ENCODE data around the gene FN1. TPM values are rescaled to one million over a fixed set of nuclear protein-coding genes. Genes with fewer than 3 reads are reported as not detected.
"Not testable (repeated sequence)": the region's sequence is repeated elsewhere in the genome, so short reads cannot be mapped to it uniquely, and the experiment has no call there.

FN1 gene
- polyA plus RNA-seq, 1 of the 3 experiments (the other 2 are of a cell fraction), result 1,671 TPM

DNA sequence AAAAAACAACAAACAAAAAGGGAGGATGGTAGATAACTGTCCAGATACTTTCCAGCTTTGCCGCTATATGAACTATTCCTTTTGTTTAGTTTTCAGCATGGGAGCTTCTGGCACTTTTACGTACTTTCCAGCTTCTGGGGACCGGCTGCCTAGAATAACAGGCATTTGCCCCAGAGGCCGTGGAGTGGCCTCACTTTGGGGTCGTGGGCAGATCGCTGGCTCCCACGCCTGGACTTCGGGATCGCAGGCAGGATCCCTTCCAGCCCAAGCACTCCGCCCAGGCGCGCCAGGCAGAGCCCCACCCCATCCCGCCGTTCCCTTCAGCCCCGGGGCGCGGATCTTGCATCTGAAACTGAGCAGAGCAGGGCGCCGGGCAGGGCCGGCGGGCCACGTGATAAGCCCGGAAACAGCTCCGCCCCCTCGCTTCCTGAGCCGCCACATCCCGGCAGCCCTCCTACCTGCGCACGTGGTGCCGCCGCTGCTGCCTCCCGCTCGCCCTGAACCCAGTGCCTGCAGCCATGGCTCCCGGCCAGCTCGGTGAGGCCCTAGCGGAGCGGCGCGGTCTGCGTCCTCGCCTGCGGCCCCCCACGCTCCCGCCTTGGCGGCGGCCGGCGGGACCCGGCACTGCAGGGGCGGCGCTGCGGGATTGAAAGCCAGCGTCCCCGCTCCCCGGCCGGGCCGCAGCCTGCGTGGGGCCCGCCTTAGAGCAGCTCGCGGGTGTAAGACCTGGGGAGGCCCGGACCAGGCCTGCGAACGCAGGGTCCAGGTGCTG, 124.1 kb downstream of the FN1 start, which contains the start of gene ATIC (continued):
- TF ChIP-seq IRF3 (IDR thresholded peaks at IDR 0.05; ENCODE audit: low read depth, low read length) (no peak), SMC3 (IDR thresholded peaks at IDR 0.05; ENCODE audit: low read depth, low read length) (0 out of 2 replicates have a peak, but pooled peaks have one; percentile 1), ZBTB33 (IDR thresholded peaks at IDR 0.05; ENCODE audit: borderline replicate concordance, low read depth) (no peak)
- TF ChIP-seq, protein P1, sequence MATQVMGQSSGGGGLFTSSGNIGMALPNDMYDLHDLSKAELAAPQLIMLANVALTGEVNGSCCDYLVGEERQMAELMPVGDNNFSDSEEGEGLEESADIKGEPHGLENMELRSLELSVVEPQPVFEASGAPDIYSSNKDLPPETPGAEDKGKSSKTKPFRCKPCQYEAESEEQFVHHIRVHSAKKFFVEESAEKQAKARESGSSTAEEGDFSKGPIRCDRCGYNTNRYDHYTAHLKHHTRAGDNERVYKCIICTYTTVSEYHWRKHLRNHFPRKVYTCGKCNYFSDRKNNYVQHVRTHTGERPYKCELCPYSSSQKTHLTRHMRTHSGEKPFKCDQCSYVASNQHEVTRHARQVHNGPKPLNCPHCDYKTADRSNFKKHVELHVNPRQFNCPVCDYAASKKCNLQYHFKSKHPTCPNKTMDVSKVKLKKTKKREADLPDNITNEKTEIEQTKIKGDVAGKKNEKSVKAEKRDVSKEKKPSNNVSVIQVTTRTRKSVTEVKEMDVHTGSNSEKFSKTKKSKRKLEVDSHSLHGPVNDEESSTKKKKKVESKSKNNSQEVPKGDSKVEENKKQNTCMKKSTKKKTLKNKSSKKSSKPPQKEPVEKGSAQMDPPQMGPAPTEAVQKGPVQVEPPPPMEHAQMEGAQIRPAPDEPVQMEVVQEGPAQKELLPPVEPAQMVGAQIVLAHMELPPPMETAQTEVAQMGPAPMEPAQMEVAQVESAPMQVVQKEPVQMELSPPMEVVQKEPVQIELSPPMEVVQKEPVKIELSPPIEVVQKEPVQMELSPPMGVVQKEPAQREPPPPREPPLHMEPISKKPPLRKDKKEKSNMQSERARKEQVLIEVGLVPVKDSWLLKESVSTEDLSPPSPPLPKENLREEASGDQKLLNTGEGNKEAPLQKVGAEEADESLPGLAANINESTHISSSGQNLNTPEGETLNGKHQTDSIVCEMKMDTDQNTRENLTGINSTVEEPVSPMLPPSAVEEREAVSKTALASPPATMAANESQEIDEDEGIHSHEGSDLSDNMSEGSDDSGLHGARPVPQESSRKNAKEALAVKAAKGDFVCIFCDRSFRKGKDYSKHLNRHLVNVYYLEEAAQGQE (IDR thresholded peaks at IDR 0.05; ENCODE audit: low read depth, low read length), result peak; percentile 13; the same call in 1 of the 2 replicates

DNA sequence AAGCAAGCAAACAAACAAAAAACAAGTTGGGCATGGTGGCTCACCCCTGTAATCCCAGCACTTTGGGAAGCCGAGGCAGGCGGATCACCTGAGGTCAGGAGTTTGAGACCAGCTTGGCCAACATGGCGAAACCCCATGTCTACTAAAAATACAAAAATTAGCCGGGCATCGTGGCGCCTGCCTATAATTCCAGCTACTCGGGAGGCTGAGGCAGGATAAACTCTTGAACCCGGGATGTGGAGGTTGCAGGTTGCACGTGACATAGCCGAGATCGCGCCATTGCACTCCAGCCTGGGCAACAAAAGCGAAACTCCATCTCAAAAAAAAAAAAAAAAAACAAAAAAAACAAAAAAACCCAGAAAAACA, 124.6 kb downstream of the FN1 start:
- H3K27me3 ChIP-seq (ENCODE audit: insufficient read depth); H3K9me3 ChIP-seq; H4K20me1 ChIP-seq (ENCODE audit: insufficient read depth); H3K9me2 ChIP-seq; POLR2A ChIA-PET; DNase-seq: not testable (repeated sequence)
- peaks cover 47% of the 10 kb centered on the region for H3K79me2 ChIP-seq (ENCODE audit: insufficient read depth)
- peak overlapping the region; percentile 100 for H2AFZ ChIP-seq (ENCODE audit: low read depth)
- peak overlapping the region; percentile 93 for H3K4me2 ChIP-seq
- 15% methylated on average over 13 of the region's 13 CpGs for WGBS (ENCODE audit: low lambda C conversion rate)
- peaks cover 18% of the 10 kb centered on the region for H3F3A ChIP-seq (replicated peaks; ENCODE audit: insufficient read depth)
- peaks cover 10 to 13% of the 10 kb centered on the region in 2 experiments; a peak in 3 of 4 replicates for H3K4me1 ChIP-seq (ENCODE audit: control insufficient read depth in 1 of 2, insufficient read depth in 2 of 2, low read depth in 1 of 2, low read length in 1 of 2)
- peak overlapping the region; percentile 65 to 94 for H3K4me3 ChIP-seq (ENCODE audit: low read depth in 2 of 2, low read length in 1 of 2)
- H3K27ac ChIP-seq (ENCODE audit: low read depth in 2 of 2, low read length in 1 of 2), result peak overlapping the region; percentile 85 to 93
- TF ChIP-seq, protein P2, sequence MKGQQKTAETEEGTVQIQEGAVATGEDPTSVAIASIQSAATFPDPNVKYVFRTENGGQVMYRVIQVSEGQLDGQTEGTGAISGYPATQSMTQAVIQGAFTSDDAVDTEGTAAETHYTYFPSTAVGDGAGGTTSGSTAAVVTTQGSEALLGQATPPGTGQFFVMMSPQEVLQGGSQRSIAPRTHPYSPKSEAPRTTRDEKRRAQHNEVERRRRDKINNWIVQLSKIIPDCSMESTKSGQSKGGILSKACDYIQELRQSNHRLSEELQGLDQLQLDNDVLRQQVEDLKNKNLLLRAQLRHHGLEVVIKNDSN (IDR thresholded peaks at IDR 0.05; ENCODE audit: borderline replicate concordance, low read depth), result peak; percentile 14; the same call in 1 of the 2 replicates
- 0 out of 2 replicates have a peak, but pooled peaks have one; percentile 20 for TF ChIP-seq YY1 (IDR thresholded peaks at IDR 0.05; ENCODE audit: low read depth)
- H3K9ac ChIP-seq, result peak overlapping the region; percentile 88
- CTCF ChIA-PET, result interaction anchor here (0.5 to 1.0 kb wide), 3 partner anchors 351 to 620 kb away, joined by 3 read pairs; no protein-coding TSS in a partner anchor
- H3K36me3 ChIP-seq (replicated peaks in 1 of 2; ENCODE audit: control insufficient read depth in 1 of 2, insufficient read depth in 2 of 2, low read length in 1 of 2), result peaks cover 7 to 21% of the 10 kb centered on the region in 2 experiments

Other genes starting within 250 kb of the FN1 start
- 108 and 128 TPM in 2 replicates for gene ATIC, start 124.0 kb downstream of the FN1 start, polyA plus RNA-seq (2012; rRNA removed)

All from SK-N-SH (cell line).